GM19025 (cell line): ENCODE results near the gene FN3K.

Experiments used
- ATAC-seq: cut with Tn5 transposase; IDR thresholded peaks from one replicate; pipeline ENCODE4 v1.9.1; 2021; ENCODE audit warnings: mild to moderate bottlenecking, low read depth, moderate library complexity; ENCODE audit not compliant: unreplicated experiment

FN3K gene

DNA sequence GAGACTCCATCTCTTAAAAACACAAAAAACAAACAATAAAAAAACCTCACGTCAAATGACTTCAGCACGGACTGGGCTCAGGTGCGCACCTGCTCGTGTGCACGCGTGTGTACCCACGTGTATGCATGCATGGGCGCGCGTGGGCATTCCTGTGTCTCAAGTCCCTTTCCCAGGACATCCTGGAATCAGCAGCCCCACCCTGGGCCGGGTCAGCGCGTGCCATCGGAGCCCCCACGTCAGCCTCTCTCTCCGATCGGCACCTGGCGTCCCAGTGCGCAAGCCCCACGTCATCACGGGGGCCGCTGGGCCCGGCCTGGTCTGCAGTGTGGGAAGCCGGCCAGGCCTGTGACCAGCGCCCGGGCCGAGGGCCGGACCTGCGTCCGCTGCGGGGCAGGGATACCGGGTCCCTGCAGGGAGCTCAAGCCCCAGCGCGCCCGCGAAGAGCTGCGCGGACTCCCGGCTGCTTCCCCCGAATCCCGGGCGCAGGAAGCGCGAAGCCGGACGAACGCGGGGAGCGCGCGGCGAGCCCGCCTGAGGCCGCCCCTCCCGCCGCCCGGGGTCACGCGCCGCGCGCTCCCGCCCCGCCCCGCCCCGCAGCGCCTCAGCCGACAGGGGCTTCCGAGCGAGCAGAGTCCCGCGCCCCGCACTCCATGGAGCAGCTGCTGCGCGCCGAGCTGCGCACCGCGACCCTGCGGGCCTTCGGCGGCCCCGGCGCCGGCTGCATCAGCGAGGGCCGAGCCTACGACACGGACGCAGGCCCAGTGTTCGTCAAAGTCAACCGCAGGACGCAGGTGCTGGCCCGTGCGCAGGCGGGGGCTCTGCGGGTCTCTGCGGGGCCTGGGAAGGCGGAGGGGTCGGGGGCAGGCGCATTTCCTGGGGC is at the start of gene FN3K:
Gene FN3K (plus strand): TSS at position 629 of the 880 bp plus-strand sequence. CDS start 22 bp downstream, at position 651.
- no peak for ATAC-seq

DNA sequence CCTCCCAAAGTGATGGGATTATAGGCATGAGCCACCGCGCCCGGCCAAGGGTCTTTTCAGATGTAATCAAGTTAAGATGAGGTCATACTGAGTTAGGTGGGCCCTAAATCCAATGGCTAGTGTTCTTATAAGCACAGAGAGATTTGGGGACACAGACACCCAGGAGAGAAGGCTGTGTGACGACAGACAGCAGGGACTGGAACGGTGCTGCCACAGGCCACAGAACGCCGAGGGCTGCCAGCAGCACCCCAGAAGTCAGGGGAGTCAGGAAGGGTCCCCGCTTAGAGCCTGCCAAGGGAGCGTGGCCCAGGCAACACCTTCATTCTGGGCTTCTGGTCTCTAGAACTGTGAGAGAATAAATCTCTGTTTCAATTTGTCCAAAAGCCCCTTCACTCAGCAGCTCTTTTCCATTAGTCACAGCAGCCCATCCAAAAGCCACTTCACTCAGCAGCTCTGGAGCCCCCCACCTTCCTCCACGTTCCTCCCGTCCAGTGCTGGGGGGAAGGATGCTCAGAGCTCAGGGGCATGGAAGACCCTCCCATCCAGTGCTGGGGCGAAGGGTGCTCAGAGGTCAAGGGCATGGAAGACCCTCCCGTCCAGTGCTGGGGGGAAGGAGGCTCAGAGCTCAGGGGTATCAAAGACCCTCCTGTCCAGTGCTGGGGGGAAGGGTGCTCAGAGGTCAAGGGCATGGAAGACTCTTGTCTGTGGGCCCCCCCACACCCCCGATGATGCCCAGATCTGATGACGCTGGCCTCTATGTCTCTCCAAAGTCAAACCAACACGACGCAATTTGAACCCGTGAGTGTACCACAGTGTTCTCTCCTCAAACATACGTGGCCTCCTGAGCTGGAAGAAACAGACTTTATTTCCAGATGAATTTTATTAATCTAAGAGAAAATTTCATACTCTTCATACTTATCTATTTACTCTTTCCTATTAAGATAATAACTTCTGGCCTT is 48.8 kb upstream of the FN3K start:
- no peak for ATAC-seq

DNA sequence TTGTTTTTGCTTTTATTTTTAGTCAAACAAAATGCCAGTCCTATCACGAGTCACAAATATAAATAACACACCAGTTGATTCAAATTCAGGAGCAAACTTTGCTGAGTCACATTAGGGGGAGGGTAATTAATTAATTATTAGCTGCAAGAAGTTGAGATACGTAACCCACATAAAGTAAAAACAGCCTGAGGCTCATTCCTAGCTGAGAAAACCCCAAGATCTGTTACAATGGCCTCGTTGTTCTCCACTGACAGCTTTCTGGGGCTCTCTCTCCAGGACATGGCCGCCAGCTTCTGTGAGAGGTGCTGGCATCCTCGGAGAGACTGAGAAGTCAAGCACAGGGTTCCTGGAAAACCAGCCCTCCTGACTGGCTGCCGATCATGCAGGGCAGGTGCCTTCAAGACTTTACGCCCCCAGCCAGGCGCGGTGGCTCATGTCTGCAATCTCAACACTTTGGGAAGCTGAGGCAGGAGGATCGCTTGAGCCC is 48.0 kb upstream of the FN3K start:
- no peak for ATAC-seq

DNA sequence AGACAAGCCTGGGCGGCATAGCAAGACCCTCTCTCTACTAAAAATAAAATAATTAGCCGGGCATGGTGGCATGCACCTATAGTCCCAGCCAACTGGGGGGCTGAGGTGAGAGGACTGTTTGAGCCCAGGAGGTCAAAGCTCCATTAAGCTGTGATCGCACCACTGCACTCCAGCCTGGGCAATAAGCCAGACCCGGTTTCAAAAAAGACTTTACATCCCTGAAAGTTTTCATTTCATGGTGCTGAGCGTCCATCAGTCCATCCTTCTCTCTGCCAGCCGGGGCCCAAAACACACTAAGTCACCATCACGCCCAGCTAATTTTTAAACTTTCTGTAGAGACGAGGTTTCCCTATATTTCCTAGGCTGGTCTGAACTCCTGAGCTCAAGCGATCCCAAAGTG is 47.5 kb upstream of the FN3K start:
- no peak for ATAC-seq

DNA sequence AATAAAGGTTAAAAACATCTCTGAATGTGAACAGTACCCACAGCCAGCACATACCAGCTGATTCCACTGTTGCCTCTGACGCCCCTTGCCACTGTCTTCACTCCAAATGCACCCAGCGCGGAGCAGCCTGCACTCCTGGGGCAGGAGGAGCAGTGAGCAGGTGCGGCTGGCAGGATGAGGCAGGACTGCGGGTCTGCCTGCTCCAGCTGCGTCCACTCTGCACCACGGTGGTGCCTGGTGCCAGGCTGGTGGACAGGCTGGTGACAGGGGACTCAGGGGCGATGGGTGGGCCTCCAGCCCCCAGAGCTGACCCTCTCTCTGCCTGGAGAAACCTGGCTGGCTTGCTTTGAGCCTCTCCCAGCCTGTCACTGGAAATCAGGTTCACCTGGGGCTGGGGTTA is 46.3 kb upstream of the FN3K start:
- ATAC-seq: no peak

DNA sequence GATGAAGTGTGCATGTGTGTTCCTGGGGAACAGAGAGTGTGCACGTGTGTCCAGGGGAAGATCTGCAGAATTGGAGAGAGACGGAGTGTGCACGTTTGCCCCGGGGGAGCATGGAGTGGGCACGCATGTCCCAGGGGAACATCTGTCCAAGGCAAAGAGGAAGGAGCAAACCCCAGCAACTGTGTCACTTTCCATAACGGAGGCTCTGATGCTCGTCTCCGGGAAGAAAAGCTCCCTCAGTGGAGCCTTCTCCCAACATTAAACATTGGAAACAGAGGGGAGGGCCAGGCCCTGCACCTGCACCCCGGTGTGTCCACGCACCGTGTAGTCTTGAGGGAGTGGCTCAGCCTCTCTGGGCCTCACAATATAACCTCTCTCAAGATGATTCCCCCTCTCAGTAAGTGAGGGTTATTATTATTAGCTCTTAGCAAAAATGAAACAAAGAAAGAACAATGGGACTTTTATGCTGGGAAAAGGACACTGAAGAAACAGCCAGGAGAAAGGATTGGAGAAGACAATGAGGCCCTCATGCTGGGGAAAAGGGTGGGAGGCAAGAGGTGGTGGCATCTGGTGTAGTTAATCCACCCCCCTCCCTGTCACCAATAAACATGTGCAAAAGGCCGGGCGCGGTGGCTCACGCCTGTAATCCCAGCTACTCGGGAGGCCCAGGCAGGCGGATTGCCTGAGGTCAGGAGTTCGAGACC is 44.5 kb upstream of the FN3K start:
- no peak for ATAC-seq

DNA sequence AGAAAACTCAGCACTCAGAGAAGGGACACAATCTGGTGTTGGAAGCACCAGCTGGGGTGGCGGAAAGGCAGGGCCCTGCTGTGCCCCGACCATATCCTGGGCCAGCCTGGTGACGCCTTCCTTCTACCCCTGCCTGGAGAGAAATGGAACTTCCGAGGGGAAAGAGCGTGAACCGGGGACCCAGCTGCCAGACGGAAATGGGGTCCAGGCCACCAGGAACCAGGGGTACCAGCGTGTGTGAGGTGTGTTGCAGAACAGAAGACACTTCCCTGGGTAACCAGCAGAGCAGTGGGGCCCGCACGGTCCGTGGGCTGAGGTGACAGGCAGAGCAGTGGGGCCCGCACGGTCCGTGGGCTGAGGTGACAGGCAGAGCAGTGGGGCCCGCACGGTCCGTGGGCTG is 43.7 kb upstream of the FN3K start:
- no peak for ATAC-seq

DNA sequence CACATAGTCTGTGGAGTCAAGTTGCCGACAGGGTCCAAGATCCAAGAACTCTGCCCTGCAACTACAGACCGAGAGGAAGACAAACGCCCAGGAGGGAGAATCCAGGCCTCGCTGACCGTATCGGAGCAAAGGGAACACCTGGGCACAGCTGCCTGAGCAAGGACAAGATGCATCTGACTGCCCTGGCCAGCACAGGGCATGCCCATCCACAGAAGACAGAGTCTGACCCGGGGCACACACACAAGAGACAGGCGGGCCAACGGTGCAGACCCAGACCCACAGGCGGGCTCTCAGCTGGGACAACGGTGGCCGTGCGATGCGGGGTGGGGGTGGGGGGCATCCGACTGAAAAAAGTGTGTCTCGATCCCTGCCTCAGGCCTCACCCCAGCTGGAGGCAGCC is 43.1 kb upstream of the FN3K start:
- ATAC-seq: no peak

DNA sequence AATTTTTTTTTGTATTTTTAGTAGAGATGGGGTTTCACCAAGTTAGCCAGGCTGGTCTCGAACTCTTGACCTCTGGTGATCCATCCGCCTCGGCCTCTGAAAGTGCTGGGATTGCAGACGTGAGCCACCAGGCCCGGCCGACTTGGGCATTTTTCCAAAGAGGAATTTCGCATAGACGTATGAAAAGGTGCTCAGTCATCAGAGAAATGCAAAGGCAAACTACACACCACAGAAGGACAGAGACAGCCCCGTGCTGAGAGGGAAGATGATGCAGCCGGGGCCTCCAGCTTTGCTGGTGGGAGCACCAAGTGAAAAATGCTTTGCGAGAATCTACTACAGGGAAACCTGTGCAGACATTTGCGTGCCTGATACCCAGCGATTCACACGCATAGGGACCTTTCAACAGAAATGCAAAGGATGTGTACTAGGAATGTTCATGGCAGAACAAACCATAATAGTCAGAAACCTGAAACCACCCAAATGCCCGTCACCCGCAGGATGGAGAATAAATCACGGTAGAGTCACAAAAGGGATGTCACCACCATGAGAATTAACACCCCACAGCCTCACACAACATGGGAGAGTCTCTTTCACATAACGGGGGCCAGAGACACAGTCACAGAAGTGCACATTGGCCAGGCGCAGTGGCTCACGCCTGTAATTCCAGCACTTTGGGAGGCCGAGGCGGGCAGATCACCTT is 42.1 kb upstream of the FN3K start:
- ATAC-seq: no peak

DNA sequence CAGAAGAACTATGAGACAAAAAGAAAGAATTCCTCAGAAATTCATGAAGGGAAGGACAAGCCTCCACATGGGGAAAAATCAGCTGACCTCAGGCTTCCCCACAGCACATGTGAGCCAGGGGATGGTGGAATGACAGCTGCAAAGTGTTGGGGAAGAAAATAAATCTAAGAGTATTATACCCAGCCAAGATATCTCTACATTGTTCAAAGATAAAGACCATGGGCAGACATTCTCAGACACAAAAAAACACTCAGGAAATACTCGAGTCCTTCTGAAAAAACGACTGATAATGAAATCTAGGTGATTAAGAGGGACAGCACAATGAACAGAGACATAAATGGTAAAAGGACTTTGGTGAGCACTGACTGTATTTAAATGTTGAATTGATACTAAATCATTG is 40.8 kb upstream of the FN3K start:
- ATAC-seq: no peak

DNA sequence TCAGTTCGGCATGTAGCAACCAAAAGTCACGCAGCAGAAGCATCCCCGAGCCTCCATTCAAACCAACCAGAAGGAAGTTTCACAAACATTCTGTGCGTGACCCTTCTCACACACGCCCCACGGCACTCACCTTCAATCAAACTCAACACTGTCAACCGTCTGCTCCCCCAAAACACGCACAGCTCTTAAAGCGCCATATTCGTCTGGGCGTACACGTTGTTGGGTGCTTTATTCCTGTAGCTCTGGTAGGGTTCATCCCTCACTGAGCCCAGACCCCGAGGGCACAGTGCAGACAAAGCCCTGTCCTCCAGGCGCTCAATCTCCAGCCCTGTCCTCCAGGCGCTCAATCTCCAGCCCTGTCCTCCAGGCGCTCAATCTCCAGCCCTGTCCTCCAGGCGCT is 39.2 kb upstream of the FN3K start:
- ATAC-seq: no peak

DNA sequence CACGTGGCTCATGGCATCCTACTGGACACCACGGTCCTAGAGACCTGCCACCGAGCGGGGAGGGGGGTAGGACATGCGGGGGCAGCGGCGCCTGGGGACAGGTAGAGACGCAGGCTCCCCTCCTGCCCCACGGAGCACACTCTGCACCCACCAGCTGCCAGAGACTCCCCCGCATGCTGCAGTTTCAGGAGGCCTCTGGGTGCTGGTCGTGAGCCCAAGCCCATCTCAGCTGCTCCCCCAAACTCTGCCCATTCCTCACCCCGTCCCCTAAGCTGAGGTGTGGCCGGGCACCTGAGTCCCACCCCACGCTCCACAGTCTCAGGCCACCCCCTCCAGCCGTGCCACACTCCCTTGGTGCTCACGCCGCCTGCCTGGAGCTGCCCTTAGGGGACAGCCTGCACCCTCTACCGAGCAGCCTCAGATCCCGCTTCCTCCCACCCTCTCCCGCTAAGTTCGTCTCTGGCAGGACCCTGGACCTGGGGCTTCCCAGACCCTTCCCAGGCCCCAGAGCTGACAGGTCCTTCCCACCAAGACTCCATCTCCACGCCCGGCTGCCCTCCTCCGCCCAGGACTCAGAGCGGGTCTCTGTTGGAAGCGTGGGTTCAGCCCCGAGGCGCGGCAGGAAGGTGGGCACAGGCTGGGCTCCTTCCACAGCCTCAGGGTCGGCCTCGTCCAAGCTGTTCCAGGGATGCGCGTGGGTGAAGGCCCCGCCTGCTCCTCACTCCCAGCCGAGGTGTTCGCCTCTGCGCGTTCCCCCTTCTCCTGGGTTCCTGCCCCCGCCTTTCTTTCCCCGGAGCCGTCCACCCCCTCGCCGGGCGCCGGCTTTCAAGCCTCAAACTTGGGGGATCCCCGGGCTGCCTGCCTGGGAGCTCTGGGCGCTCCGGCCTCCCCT is 38.3 kb upstream of the FN3K start:
- ATAC-seq: no peak

DNA sequence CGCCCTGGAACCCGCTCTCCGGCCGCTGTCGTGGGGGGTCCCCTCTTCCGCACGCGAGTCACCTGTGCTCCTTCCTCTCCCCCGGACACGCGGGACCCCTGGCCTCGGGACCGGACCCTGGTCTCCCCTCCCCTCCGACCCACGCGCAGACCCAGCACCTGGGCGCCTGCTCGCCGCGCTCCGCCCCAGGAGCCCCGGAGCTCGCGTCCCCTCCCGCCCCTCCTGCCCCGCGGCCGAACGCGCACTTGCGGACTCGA is 37.7 kb upstream of the FN3K start:
- no peak for ATAC-seq

DNA sequence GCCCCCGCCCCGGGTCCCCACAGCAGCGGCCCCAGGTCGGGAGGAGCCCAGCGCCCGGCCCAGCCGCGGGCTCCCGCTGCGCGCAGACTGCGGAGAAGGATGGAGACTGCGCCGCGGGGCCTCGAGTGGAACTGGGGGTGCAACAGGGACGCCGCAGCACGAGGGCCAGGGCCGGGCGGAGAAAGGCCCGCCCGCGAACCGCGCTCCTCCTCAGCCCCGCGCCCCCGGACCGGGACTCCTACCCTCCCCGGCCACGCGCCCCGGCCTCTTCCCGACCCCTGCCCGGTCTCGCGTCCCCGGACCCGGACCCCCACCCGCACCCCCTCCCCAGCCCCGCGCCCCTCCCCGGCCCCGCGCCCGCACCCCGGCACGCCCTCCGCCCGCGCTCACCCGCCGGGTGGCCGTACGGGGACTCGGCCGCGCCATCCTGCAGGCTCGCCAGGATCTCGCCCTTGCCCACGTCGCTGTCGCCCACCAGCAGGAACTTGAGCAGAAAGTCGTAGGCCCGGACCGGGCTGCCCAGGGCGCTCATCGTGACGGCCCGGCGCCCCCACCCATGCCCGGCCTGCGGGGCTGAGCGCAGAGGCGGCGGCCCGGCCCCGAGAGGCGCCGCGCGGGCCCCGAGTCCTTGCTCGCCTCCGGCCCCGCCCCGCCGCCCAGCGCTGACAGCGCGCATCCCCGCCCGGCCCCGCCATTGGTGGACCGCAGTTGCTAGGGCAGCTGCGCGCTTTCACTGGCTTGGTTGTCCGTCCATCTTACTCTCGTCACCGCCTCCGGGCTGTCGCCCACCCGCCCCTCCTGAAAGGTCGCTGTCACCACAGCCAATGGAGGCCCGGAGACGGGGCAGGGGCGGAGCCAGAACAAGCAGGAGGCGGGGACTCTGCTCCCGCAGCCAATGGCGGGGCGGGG is 37.1 kb upstream of the FN3K start, which contains the start of gene RAB40B:
Gene RAB40B (minus strand): TSS at position 634 of the 909 bp plus-strand sequence. CDS start 102 bp downstream, at position 532.
- ATAC-seq: peak; percentile 96

DNA sequence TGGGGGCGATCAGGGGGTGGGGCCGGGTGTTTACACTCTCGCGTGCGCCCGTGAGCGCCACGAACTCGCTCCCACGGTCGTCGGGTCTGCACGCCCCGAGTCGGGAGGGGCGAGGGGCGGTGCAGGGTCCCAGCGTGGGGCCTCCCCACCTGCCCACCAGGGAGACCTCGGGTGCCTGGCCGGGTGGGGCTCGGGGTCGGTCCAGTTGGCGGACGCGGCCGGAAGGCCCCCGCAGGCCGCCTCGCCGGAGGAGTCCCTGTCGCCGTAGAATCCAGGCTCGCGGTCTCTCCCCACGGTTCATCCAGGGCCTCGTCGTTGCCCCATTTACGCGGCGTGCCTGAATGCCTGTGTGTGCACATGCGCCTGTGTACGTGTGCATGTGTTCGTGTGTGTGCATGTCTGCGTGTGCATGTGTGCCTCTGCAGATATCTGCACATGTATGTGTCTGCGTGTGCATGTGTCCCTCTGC is 36.4 kb upstream of the FN3K start:
- peak; percentile 11 for ATAC-seq

DNA sequence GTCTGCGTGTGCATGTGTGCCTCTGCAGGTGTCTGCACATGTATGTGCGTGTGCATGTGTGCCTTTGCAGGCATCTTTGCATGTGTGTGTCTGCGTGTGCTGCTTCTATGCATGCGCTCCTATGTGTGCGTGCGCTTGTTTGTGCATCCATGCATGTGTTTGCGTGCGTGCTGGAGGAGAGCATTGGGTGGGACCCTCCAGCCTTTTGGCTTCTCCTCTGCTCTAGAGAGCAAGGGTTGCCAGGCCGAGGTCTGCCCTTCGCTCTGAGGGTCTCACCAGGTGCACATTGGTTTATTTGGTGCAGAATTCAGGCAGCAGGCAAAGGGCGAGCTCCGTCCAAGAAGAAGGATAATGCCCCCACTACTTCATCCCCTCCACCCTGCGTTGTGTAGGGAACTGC is 35.9 kb upstream of the FN3K start:
- no peak for ATAC-seq

DNA sequence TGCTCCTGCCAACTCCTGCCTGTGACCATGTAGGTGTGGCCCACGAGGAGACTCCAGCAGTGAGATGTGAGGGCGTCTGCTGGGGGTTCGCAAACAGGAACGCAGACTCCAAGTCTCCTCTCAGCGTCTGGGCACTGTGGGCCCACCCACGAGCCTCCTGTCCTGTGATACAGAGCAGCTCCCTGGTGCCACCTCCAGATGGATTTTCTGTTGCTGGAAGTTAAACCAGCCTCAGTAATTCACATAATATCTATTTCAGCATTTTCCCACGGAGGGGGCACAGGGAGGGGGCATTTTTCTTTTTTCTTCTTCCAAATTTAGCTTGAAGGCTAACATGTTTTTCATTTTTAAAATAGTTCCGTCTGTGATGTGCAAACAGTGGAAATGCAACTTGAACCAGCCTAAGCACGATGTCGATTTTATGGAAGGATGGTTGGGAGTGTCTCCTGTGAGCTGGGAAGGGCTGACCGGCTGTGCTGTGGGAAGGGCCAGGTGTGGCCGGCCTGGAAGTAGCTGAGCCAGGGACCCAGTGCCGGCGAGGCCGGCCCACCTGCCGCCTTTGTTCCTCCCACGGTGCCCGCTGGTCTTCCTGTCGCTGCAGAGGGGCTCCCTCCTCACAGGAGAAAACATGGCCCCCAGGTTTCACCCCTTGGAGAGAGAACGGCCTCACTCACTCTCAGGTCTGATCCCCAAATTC is 33.0 kb upstream of the FN3K start:
- ATAC-seq: no peak
